Spleen (tissue), 11 donors: ENCODE measurements around the gene RAD54L. TPM values are rescaled to one million over a fixed set of nuclear protein-coding genes. Genes with fewer than 3 reads are reported as not detected.

ENCODE experiments used
- DNase-seq: peaks from one replicate; pipeline ENCODE4 v3.0.0-alpha.2; 2020
- H3K27ac ChIP-seq, 8 donors: fragments of 200-600 bp; sonication (generic) in 7 of 8; 1 replicate in 4 of 8; 2 replicates in 4 of 8; pipeline versions ENCODE4 v1.5.0 to v1.8.0; 2016 to 2021; ENCODE audit warnings: inconsistent platforms in 4 of 8, mild to moderate bottlenecking in 4 of 8, moderate library complexity in 1 of 8
- H3K27me3 ChIP-seq, 7 donors: fragments of 200-600 bp; sonication (generic) in 6 of 7; replicated peaks in 1 of 7; 1 replicate in 4 of 7; 2 replicates in 3 of 7; pipeline versions ENCODE4 v1.5.0 to v1.8.0; 2016 to 2021; ENCODE audit warnings: inconsistent platforms in 3 of 7, mild to moderate bottlenecking in 1 of 7
- H3K36me3 ChIP-seq, 6 donors: fragments of 200-600 bp; sonication (generic) in 5 of 6; 1 replicate in 4 of 6; 2 replicates in 2 of 6; pipeline versions ENCODE4 v1.5.0 to v1.8.0; 2016 to 2021; ENCODE audit warnings: inconsistent platforms in 2 of 6
- H3K4me1 ChIP-seq, 6 donors: fragments of 200-600 bp; sonication (generic) in 5 of 6; 1 replicate in 3 of 6; 2 replicates in 3 of 6; pipeline versions ENCODE4 v1.5.0 to v1.8.0; 2016 to 2021; ENCODE audit warnings: inconsistent platforms in 3 of 6
- H3K4me3 ChIP-seq, 8 donors: fragments of 200-600 bp; sonication (generic) in 7 of 8; 1 replicate in 4 of 8; 2 replicates in 4 of 8; pipeline versions ENCODE4 v1.5.0 to v1.8.0; 2016 to 2021; ENCODE audit warnings: inconsistent platforms in 4 of 8, mild to moderate bottlenecking in 4 of 8, moderate library complexity in 2 of 8
- H3K9me3 ChIP-seq, 8 donors: fragments of 200-600 bp; sonication (generic) in 7 of 8; 1 replicate in 4 of 8; 2 replicates in 4 of 8; pipeline versions ENCODE4 v1.5.0 to v1.8.0; 2016 to 2021; ENCODE audit warnings: inconsistent platforms in 4 of 8
- POLR2A ChIP-seq, 3 donors: fragments of 450-650 bp; IDR thresholded peaks; one replicate each; pipeline ENCODE4 v1.5.1; 2017; ENCODE audit warnings: antibody characterized with exemption in 3 of 3, mild to moderate bottlenecking in 1 of 3
- POLR2AphosphoS5 ChIP-seq, 3 donors: sonication (generic); formaldehyde crosslinking; IDR thresholded peaks; one replicate each; pipeline ENCODE4 v1.5.1; 2017; ENCODE audit warnings: antibody characterized with exemption in 3 of 3
- WGBS, 5 donors: extraction: QIAGEN DNeasy Blood & Tissue Kit in 3 of 5; methylation state at CpG; one replicate each; pipeline versions ENCODE4 v1.1.5 to v1.1.7; 2013 to 2018; 5-methylcytosine and 5-hydroxymethylcytosine counted together
- intact Hi-C: fragments of 100-400 bp; cut with DNase I; formaldehyde crosslinking; loops from one replicate; pipeline ENCODE4 v1.15.0; 2023; ENCODE audit warnings: low total_unique reads
- polyA plus RNA-seq, 3 donors: library from polyadenylated mRNA; stranded (reverse); fragments of 200-250 nt; gene quantifications; one replicate each; pipeline ENCODE4 v1.2.1, GENCODE V29; 2013
- total RNA-seq, 7 donors: library from RNA; depleted of rRNA in 3 of 7; stranded (reverse); fragments of >200 nt in 3 of 7; fragmentation: NEBNext Ultra II Directional in 4 of 7; extraction: Animal tissue kit (Norgen Biotek cat#: 25700) in 4 of 7; gene quantifications; one replicate each; pipeline versions ENCODE4 v1.1.0 to v1.2.1, GENCODE V29; 2016 to 2021
- TF ChIP-seq, protein P1 (sequence below), 11 experiments: fragments of 200-600 bp in 7 of 11; fragments of 450-650 bp in 4 of 11; sonication (generic) in 4 of 11; IDR thresholded peaks in 8 of 11; conservative IDR thresholded peaks in 3 of 11; 1 replicate in 7 of 11; 2 replicates in 4 of 11; pipeline versions ENCODE4 v1.4.0 to v1.8.0; 2016 to 2021; ENCODE audit warnings: antibody characterized with exemption in 11 of 11, inconsistent platforms in 4 of 11, mild to moderate bottlenecking in 1 of 11
- donor health status: healthy with polysubstance abuse.
- donor health status: DM: no; HTN: no; CAD: no; lungs with moderate emphysema.
- donor health status: DM: no; HTN: no; CAD: no.
- donor health status: Bipolar disorder and iron deficiency.
- donor health status: healthy.
- donor health status: DM: no; HTN: no; CAD: no.
- donor health status: DM: yes; HTN: yes; CAD: no.

Gene RAD54L
- total and polyA plus RNA-seq, 10 donors = 2.4 to 9.2 (median 2.9) TPM

DNA sequence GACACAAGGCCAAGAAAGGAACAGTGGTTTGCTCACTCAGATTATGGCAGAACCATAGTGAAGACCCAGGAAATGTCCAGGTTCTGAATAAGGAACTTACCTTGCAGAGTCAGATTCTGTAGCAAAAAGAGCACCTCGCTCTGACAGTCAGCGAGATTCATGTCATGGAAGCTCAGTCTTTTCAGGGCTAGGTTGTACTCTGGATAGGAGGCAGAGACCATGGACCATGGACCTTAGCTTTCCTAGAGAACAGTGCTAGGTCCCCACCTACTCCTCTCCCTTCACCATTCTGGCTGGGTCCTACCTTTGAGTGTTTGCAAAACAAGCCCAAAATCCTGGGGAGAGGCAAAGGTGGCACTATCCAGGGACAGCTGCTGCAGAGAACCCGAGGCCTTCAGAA lies 32.5 kb downstream of the RAD54L start:
- intact Hi-C loops = no loop called here
- Histone ChIP-seq H3K36me3 (peaks cover 0 to 99% (median 52%) of the 10 kb centered on the region in 6 donors), H3K27me3 (no peaks in the 10 kb centered on the region), H3K4me1 (no peaks in the 10 kb centered on the region), H3K9me3 (no peaks in the 10 kb centered on the region), H3K4me3 (no peak overlapping the region), H3K27ac (no peak overlapping the region)
- TF ChIP-seq POLR2A (IDR thresholded peaks at IDR 0.05) = no peak
- TF ChIP-seq POLR2AphosphoS5 (IDR thresholded peaks at IDR 0.05) = no peak
- TF ChIP-seq, protein P1, sequence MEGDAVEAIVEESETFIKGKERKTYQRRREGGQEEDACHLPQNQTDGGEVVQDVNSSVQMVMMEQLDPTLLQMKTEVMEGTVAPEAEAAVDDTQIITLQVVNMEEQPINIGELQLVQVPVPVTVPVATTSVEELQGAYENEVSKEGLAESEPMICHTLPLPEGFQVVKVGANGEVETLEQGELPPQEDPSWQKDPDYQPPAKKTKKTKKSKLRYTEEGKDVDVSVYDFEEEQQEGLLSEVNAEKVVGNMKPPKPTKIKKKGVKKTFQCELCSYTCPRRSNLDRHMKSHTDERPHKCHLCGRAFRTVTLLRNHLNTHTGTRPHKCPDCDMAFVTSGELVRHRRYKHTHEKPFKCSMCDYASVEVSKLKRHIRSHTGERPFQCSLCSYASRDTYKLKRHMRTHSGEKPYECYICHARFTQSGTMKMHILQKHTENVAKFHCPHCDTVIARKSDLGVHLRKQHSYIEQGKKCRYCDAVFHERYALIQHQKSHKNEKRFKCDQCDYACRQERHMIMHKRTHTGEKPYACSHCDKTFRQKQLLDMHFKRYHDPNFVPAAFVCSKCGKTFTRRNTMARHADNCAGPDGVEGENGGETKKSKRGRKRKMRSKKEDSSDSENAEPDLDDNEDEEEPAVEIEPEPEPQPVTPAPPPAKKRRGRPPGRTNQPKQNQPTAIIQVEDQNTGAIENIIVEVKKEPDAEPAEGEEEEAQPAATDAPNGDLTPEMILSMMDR (IDR thresholded peaks at IDR 0.05 in 8 of 11, conservative IDR thresholded peaks at IDR 0.05 in 3 of 11) = no peak
- 94 to 100% (median 97%) methylated on average over 3 of the region's 3 CpGs for WGBS, 5 donors
- no peak for DNase-seq

DNA sequence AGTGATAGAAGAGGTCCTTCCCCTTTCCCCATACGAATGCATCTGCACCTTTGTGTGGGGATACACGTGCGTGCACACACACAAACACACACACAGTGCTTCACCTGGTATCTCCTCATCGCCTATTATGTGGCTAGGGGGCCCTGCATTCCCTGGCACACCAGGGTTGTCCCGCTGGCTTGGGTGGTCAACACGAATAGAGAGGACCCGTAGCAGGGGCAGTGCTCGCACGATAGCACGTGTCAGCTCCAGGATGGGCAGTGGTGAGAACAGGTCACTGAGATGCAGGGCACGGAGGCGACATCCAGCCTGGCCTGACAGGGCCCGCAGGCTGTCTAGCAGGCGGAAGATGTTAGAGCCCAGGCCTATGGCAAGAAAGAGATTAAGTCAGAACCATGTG lies 33.5 kb downstream of the RAD54L start:
- Histone ChIP-seq H3K4me1 (no peaks in the 10 kb centered on the region), H3K27me3 (no peaks in the 10 kb centered on the region), H3K4me3 (no peak overlapping the region), H3K9me3 (no peaks in the 10 kb centered on the region), H3K36me3 (peaks cover 2 to 99% (median 61%) of the 10 kb centered on the region in 6 donors), H3K27ac (no peak overlapping the region)
- intact Hi-C loops = no loop called here
- TF ChIP-seq, protein P1 (IDR thresholded peaks at IDR 0.05 in 8 of 11, conservative IDR thresholded peaks at IDR 0.05 in 3 of 11) = no peak
- TF ChIP-seq POLR2AphosphoS5 (IDR thresholded peaks at IDR 0.05) (no peak), POLR2A (IDR thresholded peaks at IDR 0.05) (no peak)
- DNase-seq = no peak
- WGBS, 5 donors = 91 to 98% (median 96%) methylated on average over 14 of the region's 14 CpGs

DNA sequence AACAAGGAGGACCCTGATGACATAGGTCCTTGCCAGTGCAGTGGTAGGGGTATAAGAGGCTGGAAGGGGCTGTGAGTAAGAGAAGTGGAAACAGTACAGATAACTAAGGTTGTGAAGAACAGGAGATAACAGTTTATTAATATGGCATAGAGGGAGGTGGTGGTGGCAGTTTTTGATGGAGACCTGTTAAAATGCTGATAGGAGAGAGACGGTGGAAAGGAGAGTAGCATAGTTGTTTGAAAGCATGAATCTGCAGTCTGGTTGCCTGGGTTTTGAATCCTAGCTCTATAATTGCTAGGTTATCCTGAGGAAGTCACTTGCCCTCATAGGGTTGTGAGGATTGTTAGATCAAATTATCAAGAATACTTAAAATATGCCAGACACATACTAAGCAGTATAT lies 36.5 kb downstream of the RAD54L start:
- Histone ChIP-seq H3K9me3 (no peaks in the 10 kb centered on the region), H3K27ac (no peak overlapping the region), H3K27me3 (no peaks in the 10 kb centered on the region), H3K4me1 (no peaks in the 10 kb centered on the region), H3K4me3 (no peak overlapping the region), H3K36me3 (peaks cover 3 to 97% (median 53%) of the 10 kb centered on the region in 6 donors)
- no peak for TF ChIP-seq POLR2A (IDR thresholded peaks at IDR 0.05)
- no peak for TF ChIP-seq POLR2AphosphoS5 (IDR thresholded peaks at IDR 0.05)
- TF ChIP-seq, protein P1 (IDR thresholded peaks at IDR 0.05 in 8 of 11, conservative IDR thresholded peaks at IDR 0.05 in 3 of 11) = no peak
- DNase-seq = no peak
- intact Hi-C loops = no loop called here
- 91 to 96% (median 94%) methylated on average over 1 of the region's 1 CpG for WGBS, 5 donors

DNA sequence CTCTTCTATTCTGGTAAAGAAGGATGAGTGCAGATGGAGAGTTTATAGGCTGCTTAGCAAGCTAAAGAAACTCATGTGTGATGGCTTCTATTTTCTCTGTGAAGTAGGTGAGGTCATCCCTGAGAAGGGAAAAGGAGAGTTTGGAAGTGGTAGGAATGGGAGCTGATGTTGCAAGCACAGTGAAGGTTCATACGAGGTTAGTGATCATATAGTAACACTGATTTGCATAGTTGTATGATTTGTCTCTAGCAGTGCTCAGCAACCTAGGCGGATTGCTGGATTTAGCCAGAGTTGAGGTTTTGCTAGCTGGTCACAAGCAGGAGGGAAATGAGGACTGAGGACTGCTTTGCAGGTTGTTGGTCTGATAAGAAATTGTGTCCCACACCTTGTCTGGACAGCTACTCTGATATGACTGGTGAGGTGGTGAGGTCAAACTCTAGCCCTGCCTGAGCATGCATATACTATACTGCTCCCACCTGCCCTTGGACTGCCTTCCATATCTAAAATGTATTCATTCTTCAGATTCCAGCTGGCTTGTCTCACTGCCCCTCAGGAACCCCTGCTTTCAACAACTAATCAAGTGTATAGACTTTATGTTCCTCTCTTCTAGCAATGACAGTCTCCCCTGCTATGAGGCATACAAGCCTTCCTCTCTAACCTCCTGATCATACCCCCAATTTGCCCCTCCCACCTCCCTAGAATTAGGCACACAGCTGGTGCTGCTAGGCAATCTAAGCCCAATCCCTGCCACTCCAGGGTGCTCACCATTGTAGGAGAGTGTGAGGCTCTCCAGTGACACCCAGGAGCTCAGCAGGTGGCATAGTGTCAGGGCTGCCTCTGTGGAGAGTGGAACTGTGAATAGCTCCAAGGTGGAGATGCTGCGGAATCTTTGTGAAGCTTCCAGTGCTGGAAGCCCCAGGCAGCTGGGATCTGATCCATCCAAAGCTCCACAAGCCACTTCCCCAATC lies 37.3 kb downstream of the RAD54L start:
- Histone ChIP-seq H3K9me3 (no peaks in the 10 kb centered on the region), H3K27me3 (no peaks in the 10 kb centered on the region), H3K4me3 (no peak overlapping the region), H3K4me1 (no peaks in the 10 kb centered on the region), H3K36me3 (peaks cover 3 to 97% (median 46%) of the 10 kb centered on the region in 6 donors), H3K27ac (no peak overlapping the region)
- DNase-seq = no peak
- TF ChIP-seq POLR2AphosphoS5 (IDR thresholded peaks at IDR 0.05) (no peak), POLR2A (IDR thresholded peaks at IDR 0.05) (no peak)
- TF ChIP-seq, protein P1 (IDR thresholded peaks at IDR 0.05 in 8 of 11, conservative IDR thresholded peaks at IDR 0.05 in 3 of 11) = no peak
- intact Hi-C loops = no loop called here
- 75 to 91% (median 83%) methylated on average over 3 of the region's 3 CpGs for WGBS, 5 donors
